GM23338 (cell line): Measurements from ENCODE around the gene TRAPPC12. TPM values are rescaled to one million over a fixed set of nuclear protein-coding genes. Genes with fewer than 3 reads are reported as not detected.
"Not testable (repeated sequence)": the region's sequence is repeated elsewhere in the genome, so short reads cannot be mapped to it uniquely, and the experiment has no call there.

Experiments used
- ATAC-seq: fragments of 200-7000 bp; cut with Tn5 transposase; 3 replicates; pipeline ENCODE4 v1.9.1; 2020
- DNase-seq: peaks from one replicate; pipeline ENCODE4 v3.0.0-alpha.2; 2015; ENCODE audit warnings: low spot score
- H2AFZ ChIP-seq: fragments of 200-600 bp; sonication (generic); 2 replicates; pipeline ENCODE4 v1.8.0; 2016; ENCODE audit warnings: antibody characterized with exemption, mild to moderate bottlenecking, moderate library complexity
- H3F3A ChIP-seq: fragments of 200-600 bp; sonication (generic); replicated peaks from 2 replicates; pipeline ENCODE4 v1.8.0; 2017; ENCODE audit warnings: antibody characterized with exemption, mixed run types, low read depth
- H3K27ac ChIP-seq: fragments of 200-600 bp; sonication (generic); 2 replicates; pipeline ENCODE4 v1.6.1; 2016; ENCODE audit warnings: low read depth
- H3K27me3 ChIP-seq: fragments of 200-600 bp; sonication (generic); 2 replicates; pipeline ENCODE4 v1.8.0; 2016; ENCODE audit warnings: mild to moderate bottlenecking, mixed run types, moderate library complexity; ENCODE audit not compliant: insufficient read depth
- H3K36me3 ChIP-seq: fragments of 200-600 bp; sonication (generic); 2 replicates; pipeline ENCODE4 v1.8.0; 2016; ENCODE audit warnings: mild to moderate bottlenecking; ENCODE audit not compliant: insufficient read depth
- H3K4me1 ChIP-seq: fragments of 200-600 bp; sonication (generic); 2 replicates; pipeline ENCODE4 v1.8.0; 2016; ENCODE audit warnings: mild to moderate bottlenecking, moderate library complexity; ENCODE audit not compliant: insufficient read depth
- H3K4me2 ChIP-seq: fragments of 200-600 bp; sonication (generic); 2 replicates; pipeline ENCODE4 v1.7.1; 2017; ENCODE audit warnings: mixed run types
- H3K4me3 ChIP-seq: fragments of 200-600 bp; sonication (generic); 2 replicates; pipeline ENCODE4 v1.6.1; 2016; ENCODE audit warnings: mixed run types
- H3K79me2 ChIP-seq: fragments of 200-600 bp; sonication (generic); replicated peaks from 2 replicates; pipeline ENCODE4 v1.8.0; 2017; ENCODE audit warnings: mild to moderate bottlenecking; ENCODE audit not compliant: insufficient read depth
- H3K9me2 ChIP-seq: fragments of 200-600 bp; sonication (generic); 2 replicates; pipeline ENCODE4 v1.8.0; 2017; ENCODE audit not compliant: insufficient read depth
- H4K20me1 ChIP-seq: fragments of 200-600 bp; sonication (generic); replicated peaks from 2 replicates; pipeline ENCODE4 v1.8.0; 2017; ENCODE audit warnings: mild to moderate bottlenecking; ENCODE audit not compliant: insufficient read depth
- H3K27ac Mint-ChIP-seq: 2 replicates; pipeline ENCODE4 v1.8.0; 2020; ENCODE audit warnings: inconsistent platforms, mild to moderate bottlenecking, moderate library complexity, mixed read lengths
- H3K27me3 Mint-ChIP-seq: 3 replicates; pipeline ENCODE4 v1.8.0; 2022; ENCODE audit warnings: low read depth, mild to moderate bottlenecking, moderate library complexity, mixed read lengths, inconsistent platforms; ENCODE audit not compliant: insufficient read depth, poor library complexity
- H3K36me3 Mint-ChIP-seq: 3 replicates; pipeline ENCODE4 v1.8.0; 2021; ENCODE audit warnings: low read depth, mild to moderate bottlenecking, inconsistent platforms, moderate library complexity, mixed read lengths
- H3K4me1 Mint-ChIP-seq: 3 replicates; pipeline ENCODE4 v1.8.0; 2020; ENCODE audit warnings: mild to moderate bottlenecking, inconsistent platforms, mixed read lengths
- H3K4me3 Mint-ChIP-seq: 3 replicates; pipeline ENCODE4 v1.8.0; 2021; ENCODE audit warnings: moderate library complexity, mild to moderate bottlenecking, inconsistent platforms, mixed read lengths
- H3K9me3 Mint-ChIP-seq: 3 replicates; pipeline ENCODE4 v1.8.0; 2020; ENCODE audit warnings: moderate library complexity, mild to moderate bottlenecking, inconsistent platforms, mixed read lengths
- CREB1 ChIP-seq: fragments of 250-450 bp; sonication (Bioruptor Pico); IDR thresholded peaks from 2 replicates; pipeline ENCODE4 v1.5.0; 2020; ENCODE audit warnings: low read depth, mild to moderate bottlenecking, moderate library complexity
- ETS1 ChIP-seq: IDR thresholded peaks from 2 replicates; pipeline ENCODE4 v1.6.1; 2016; ENCODE audit warnings: antibody characterized with exemption
- EZH2 ChIP-seq: fragments of 200-600 bp; sonication (generic); IDR thresholded peaks from one replicate; pipeline ENCODE4 v1.8.0; 2017; ENCODE audit warnings: antibody characterized with exemption, mild to moderate bottlenecking, low read depth; ENCODE audit not compliant: unreplicated experiment
- EZH2phosphoT487 ChIP-seq: fragments of 200-600 bp; sonication (generic); IDR thresholded peaks from one replicate; pipeline ENCODE4 v1.8.1; 2018; ENCODE audit warnings: antibody characterized with exemption; ENCODE audit not compliant: unreplicated experiment
- JUNB ChIP-seq: IDR thresholded peaks from one replicate; pipeline ENCODE4 v1.6.1; 2016; ENCODE audit warnings: antibody characterized with exemption; ENCODE audit not compliant: unreplicated experiment
- NANOG ChIP-seq: IDR thresholded peaks from 2 replicates; pipeline ENCODE4 v1.6.1; 2016; ENCODE audit warnings: antibody characterized with exemption, borderline replicate concordance
- POLR2AphosphoS5 ChIP-seq: IDR thresholded peaks from 2 replicates; pipeline ENCODE4 v1.6.1; 2016; ENCODE audit warnings: antibody characterized with exemption, low read depth
- STAT1 ChIP-seq: IDR thresholded peaks from one replicate; pipeline ENCODE4 v1.6.1; 2016; ENCODE audit warnings: antibody characterized with exemption; ENCODE audit not compliant: unreplicated experiment
- ZNF114 ChIP-seq: fragments of 250-450 bp; sonication (Bioruptor Pico); IDR thresholded peaks from 2 replicates; pipeline ENCODE4 v1.5.0; 2020; ENCODE audit warnings: mild to moderate bottlenecking, moderate library complexity
- ZNF331 ChIP-seq: fragments of 250-450 bp; sonication (Bioruptor Pico); IDR thresholded peaks from 2 replicates; pipeline ENCODE4 v1.5.0; 2020; ENCODE audit warnings: low read depth, mild to moderate bottlenecking, moderate library complexity
- polyA plus RNA-seq: library from polyadenylated mRNA; unstranded; fragments of >200 nt; fragmentation: Nextera tagmentation; extraction: Ambion mirVana; gene quantifications from 2 replicates; pipeline ENCODE4 v1.2.1, GENCODE V29; 2016
- total RNA-seq: library from RNA; depleted of rRNA; stranded (reverse); fragments of >200 nt; shearing (Covaris generic); gene quantifications from 2 replicates; pipeline ENCODE4 v1.2.3, GENCODE V29; 2014
- TF ChIP-seq, protein P1 (sequence below): IDR thresholded peaks from one replicate; pipeline ENCODE4 v1.6.1; 2018; ENCODE audit warnings: antibody characterized with exemption; ENCODE audit not compliant: unreplicated experiment
- TF ChIP-seq, protein P2 (sequence below), 2 experiments: fragments of 200-600 bp in 1 of 2; sonication (generic) in 1 of 2; conservative IDR thresholded peaks; 2 replicates each; pipeline versions ENCODE4 v1.5.1 to v1.6.1; 2016 to 2017; ENCODE audit warnings: antibody characterized with exemption in 2 of 2, low read depth in 2 of 2, mild to moderate bottlenecking in 2 of 2, moderate library complexity in 1 of 2

Gene TRAPPC12
- total and polyA plus RNA-seq, 2 experiments from 2014 or later: 48.9 to 57.7 TPM

DNA sequence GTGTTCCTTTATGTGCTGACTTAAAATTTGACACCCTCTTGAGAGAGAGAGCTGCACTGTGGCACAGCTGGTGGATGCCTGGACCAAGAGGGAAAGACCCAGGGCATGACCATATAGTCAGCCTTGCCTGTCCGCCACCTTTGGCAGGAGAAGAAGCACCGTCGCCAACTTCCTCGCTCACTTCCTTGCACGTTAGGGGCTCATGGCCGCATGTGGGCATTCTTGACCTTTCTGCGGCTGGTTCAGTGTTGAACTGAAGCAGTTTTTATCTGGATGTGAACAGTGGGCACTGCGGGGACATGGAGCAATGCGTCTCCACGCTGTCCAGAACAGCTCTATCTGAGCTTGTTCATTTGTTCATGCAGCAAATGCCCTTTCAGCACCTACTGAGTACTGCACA is 66.9 kb downstream of the TRAPPC12 start (continued):
- TF ChIP-seq, protein P1, sequence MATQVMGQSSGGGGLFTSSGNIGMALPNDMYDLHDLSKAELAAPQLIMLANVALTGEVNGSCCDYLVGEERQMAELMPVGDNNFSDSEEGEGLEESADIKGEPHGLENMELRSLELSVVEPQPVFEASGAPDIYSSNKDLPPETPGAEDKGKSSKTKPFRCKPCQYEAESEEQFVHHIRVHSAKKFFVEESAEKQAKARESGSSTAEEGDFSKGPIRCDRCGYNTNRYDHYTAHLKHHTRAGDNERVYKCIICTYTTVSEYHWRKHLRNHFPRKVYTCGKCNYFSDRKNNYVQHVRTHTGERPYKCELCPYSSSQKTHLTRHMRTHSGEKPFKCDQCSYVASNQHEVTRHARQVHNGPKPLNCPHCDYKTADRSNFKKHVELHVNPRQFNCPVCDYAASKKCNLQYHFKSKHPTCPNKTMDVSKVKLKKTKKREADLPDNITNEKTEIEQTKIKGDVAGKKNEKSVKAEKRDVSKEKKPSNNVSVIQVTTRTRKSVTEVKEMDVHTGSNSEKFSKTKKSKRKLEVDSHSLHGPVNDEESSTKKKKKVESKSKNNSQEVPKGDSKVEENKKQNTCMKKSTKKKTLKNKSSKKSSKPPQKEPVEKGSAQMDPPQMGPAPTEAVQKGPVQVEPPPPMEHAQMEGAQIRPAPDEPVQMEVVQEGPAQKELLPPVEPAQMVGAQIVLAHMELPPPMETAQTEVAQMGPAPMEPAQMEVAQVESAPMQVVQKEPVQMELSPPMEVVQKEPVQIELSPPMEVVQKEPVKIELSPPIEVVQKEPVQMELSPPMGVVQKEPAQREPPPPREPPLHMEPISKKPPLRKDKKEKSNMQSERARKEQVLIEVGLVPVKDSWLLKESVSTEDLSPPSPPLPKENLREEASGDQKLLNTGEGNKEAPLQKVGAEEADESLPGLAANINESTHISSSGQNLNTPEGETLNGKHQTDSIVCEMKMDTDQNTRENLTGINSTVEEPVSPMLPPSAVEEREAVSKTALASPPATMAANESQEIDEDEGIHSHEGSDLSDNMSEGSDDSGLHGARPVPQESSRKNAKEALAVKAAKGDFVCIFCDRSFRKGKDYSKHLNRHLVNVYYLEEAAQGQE: no peak
- no peak for TF ChIP-seq ZNF331 (CRISPR knock-in tag)
- TF ChIP-seq ZNF114 (CRISPR knock-in tag): no peak
- TF ChIP-seq JUNB: no peak
- no peak for TF ChIP-seq NANOG
- no peak for TF ChIP-seq CREB1

DNA sequence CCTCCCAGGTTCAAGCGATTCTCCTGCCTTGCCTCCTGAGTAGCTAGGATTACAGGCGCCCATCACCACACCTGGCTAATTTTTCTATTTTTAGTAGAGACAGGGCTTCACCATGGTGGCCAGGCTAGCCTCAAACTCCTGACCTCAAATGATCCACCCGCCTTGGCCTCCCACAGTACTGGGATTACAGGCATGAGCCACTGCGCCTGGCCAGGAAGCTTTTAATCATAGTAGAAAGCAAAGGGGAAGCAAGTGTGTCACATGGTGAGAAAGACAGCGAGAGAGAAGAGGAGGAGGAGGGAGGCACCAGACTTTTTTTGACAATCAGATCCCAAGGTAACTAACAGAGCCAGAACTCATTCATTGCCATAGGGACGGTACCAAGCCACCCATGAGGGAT is 67.7 kb downstream of the TRAPPC12 start:
- H3K4me3 ChIP-seq, H2AFZ ChIP-seq, H3K27ac Mint-ChIP-seq, DNase-seq, H4K20me1 ChIP-seq, H3K27me3 ChIP-seq, H3K4me3 Mint-ChIP-seq, H3K36me3 ChIP-seq, H3K9me2 ChIP-seq, H3F3A ChIP-seq, H3K4me1 Mint-ChIP-seq, H3K9me3 Mint-ChIP-seq, H3K4me1 ChIP-seq, H3K79me2 ChIP-seq, H3K27me3 Mint-ChIP-seq, ATAC-seq, H3K4me2 ChIP-seq, H3K27ac ChIP-seq: not testable (repeated sequence)
- peaks cover 45% of the 10 kb centered on the region for H3K36me3 Mint-ChIP-seq

DNA sequence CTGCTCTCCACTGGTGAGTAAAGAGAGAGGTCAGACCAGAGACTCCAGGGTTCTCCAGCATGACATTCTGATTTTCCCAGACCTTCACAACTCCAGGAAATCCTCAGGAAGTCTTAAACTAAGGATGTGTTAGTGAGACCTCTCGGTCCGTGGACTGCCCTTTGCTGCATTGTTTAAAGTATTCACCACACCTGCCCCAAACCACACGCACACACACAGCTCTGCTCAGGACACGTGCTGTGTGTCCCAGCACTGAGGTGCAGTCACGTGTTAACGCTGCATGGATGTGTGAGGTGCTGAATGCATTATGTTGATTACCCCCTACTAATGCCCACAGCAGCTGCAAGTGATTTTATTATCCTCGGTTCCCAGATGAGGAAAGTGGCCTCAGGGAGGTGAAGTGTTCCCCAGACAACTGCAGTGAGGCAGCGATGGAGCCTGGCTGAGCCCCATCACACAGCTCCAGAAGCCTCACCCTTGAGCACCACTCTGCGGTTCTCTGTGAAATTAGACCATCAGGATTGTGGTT is 68.4 kb downstream of the TRAPPC12 start:
- no peak overlapping the region for H3K27ac ChIP-seq
- DNase-seq: no peak
- TF ChIP-seq, protein P2, sequence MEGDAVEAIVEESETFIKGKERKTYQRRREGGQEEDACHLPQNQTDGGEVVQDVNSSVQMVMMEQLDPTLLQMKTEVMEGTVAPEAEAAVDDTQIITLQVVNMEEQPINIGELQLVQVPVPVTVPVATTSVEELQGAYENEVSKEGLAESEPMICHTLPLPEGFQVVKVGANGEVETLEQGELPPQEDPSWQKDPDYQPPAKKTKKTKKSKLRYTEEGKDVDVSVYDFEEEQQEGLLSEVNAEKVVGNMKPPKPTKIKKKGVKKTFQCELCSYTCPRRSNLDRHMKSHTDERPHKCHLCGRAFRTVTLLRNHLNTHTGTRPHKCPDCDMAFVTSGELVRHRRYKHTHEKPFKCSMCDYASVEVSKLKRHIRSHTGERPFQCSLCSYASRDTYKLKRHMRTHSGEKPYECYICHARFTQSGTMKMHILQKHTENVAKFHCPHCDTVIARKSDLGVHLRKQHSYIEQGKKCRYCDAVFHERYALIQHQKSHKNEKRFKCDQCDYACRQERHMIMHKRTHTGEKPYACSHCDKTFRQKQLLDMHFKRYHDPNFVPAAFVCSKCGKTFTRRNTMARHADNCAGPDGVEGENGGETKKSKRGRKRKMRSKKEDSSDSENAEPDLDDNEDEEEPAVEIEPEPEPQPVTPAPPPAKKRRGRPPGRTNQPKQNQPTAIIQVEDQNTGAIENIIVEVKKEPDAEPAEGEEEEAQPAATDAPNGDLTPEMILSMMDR (conservative IDR thresholded peaks at IDR 0.05; ENCODE audit: low read depth in 2 of 2): no peak
- no peak for TF ChIP-seq STAT1
- TF ChIP-seq, protein P1: no peak
- no peak for TF ChIP-seq NANOG
- no peak for TF ChIP-seq JUNB
- TF ChIP-seq POLR2AphosphoS5: no peak
- no peak for TF ChIP-seq ZNF114 (CRISPR knock-in tag)
- TF ChIP-seq ETS1: no peak
- no peak for TF ChIP-seq EZH2
- TF ChIP-seq ZNF331 (CRISPR knock-in tag): no peak
- TF ChIP-seq EZH2phosphoT487: no peak

More for the DNA sequence above, 68.4 kb downstream of the TRAPPC12 start:
- H3K4me3 Mint-ChIP-seq: no peak overlapping the region
- Histone ChIP-seq H3F3A (no peaks in the 10 kb centered on the region), H4K20me1 (no peaks in the 10 kb centered on the region; the same call in 1 of the 2 replicates), H2AFZ (no peak overlapping the region), H3K4me2 (no peak overlapping the region), H3K36me3 (0 out of 2 replicates have a peak, but pooled peaks cover 5% of the 10 kb centered on the region), H3K9me2 (no peaks in the 10 kb centered on the region), H3K79me2 (no peaks in the 10 kb centered on the region), H3K4me3 (no peak overlapping the region), H3K4me1 (no peaks in the 10 kb centered on the region), H3K27me3 (no peaks in the 10 kb centered on the region)
- no peak overlapping the region for H3K27ac Mint-ChIP-seq
- H3K4me1 Mint-ChIP-seq: peaks cover 8% of the 10 kb centered on the region
- H3K36me3 Mint-ChIP-seq: peaks cover 45% of the 10 kb centered on the region
- no peaks in the 10 kb centered on the region; the same call in 2 of the 3 replicates for H3K9me3 Mint-ChIP-seq
- H3K27me3 Mint-ChIP-seq: no peaks in the 10 kb centered on the region
- ATAC-seq: no peak
